Mucosa of descending colon (tissue), 3 donors: ENCODE data around the gene PHC2. TPM values are rescaled to one million over a fixed set of nuclear protein-coding genes. Genes with fewer than 3 reads are reported as not detected.

ENCODE experiments used
- ATAC-seq: fragments of 200-7000 bp; cut with Tn5 transposase; one replicate; pipeline ENCODE4 v1.9.1; 2020; ENCODE audit warnings: mild to moderate bottlenecking, moderate library complexity
- DNase-seq, 3 donors: peaks; one replicate each; pipeline ENCODE4 v3.0.0-alpha.2; 2020
- H3K36me3 ChIP-seq: fragments of 200-600 bp; one replicate; pipeline ENCODE4 v1.8.0; 2021; ENCODE audit warnings: low read depth, mild to moderate bottlenecking
- H3K4me1 ChIP-seq: fragments of 200-600 bp; one replicate; pipeline ENCODE4 v1.8.0; 2021; ENCODE audit warnings: low read depth, mild to moderate bottlenecking
- H3K4me3 ChIP-seq: fragments of 200-600 bp; one replicate; pipeline ENCODE4 v1.8.0; 2021; ENCODE audit warnings: mild to moderate bottlenecking
- H3K9me3 ChIP-seq: fragments of 200-600 bp; one replicate; pipeline ENCODE4 v1.8.0; 2021; ENCODE audit warnings: mild to moderate bottlenecking
- CTCF ChIP-seq: fragments of 200-600 bp; IDR thresholded peaks from one replicate; pipeline ENCODE4 v1.8.0; 2022; ENCODE audit warnings: antibody characterized with exemption, mild to moderate bottlenecking
- intact Hi-C, 2 donors: fragments of 100-400 bp; cut with DNase I in 1 of 2; cut with micrococcal nuclease in 1 of 2; formaldehyde crosslinking; loops; one replicate each; pipeline versions ENCODE4 v1.11.0 to v1.11.1; 2022; cut with DNase I, micrococcal nuclease
- microRNA-seq: library from miRNA; unstranded; fragments of <30 nt; microRNA quantifications from one replicate; pipeline ENCODE4, GENCODE V29; 2019
- total RNA-seq, 3 donors: library from RNA; stranded (reverse); fragmentation: NEBNext Ultra II Directional in 2 of 3; extraction: Animal tissue kit (Norgen Biotek cat#: 25700) in 2 of 3; gene quantifications; one replicate each; pipeline versions ENCODE4 v1.2.1 to v1.2.4, GENCODE V29; 2021 to 2023
- donor health status: DM: no; HTN: no; CAD: no; lungs with moderate emphysema.
- donor health status: DM: no; HTN: no; CAD: no.
- donor health status: DM: no; HTN: yes; CAD: no.

The PHC2 gene
- total RNA-seq, 3 donors from 2014 or later: 49.5 to 99.0 (median 60.5) TPM

- no peak for TF ChIP-seq CTCF
Observed at GRCh38 chr1:33275195-33275594, 155.7 kb downstream of the PHC2 start.

GRCh38 chr1:33274446-33274845 lies 156.4 kb downstream of the PHC2 start:
- no peaks in the 10 kb centered on the region for H3K36me3 ChIP-seq

More at GRCh38 chr1:33275195-33275594, 155.7 kb downstream of the PHC2 start:
- intact Hi-C loops: no loop called here
- DNase-seq (no peak), ATAC-seq (no peak)
- H3K4me3 ChIP-seq: no peak overlapping the region
- no peaks in the 10 kb centered on the region for H3K9me3 ChIP-seq
- H3K36me3 ChIP-seq: no peaks in the 10 kb centered on the region
- no peaks in the 10 kb centered on the region for H3K4me1 ChIP-seq

GRCh38 chr1:33273961-33274371 lies 156.9 kb downstream of the PHC2 start:
- ATAC-seq (no peak), DNase-seq (no peak)
- Histone ChIP-seq H3K9me3 (no peaks in the 10 kb centered on the region), H3K36me3 (no peaks in the 10 kb centered on the region), H3K4me1 (no peaks in the 10 kb centered on the region), H3K4me3 (no peak overlapping the region)
- intact Hi-C loops: no loop called here
- TF ChIP-seq CTCF: no peak

More at GRCh38 chr1:33274446-33274845, 156.4 kb downstream of the PHC2 start:
- ATAC-seq: no peak
- intact Hi-C loops: no loop called here
- no peaks in the 10 kb centered on the region for H3K9me3 ChIP-seq
- no peak for DNase-seq
- H3K4me1 ChIP-seq: no peaks in the 10 kb centered on the region
- no peak overlapping the region for H3K4me3 ChIP-seq
- TF ChIP-seq CTCF: no peak

Small RNA genes within 50 kb of the gene (microRNA-seq; reads per million reads assigned to microRNA genes)
- 32.6 reads per million, percentile 48 among the genes with 10 or more reads in this experiment for gene MIR3605

Other genes starting within 250 kb of the PHC2 start
- 1 to 10 TPM; 5.0 to 9.3 (median 5.2) TPM for gene TRIM62, start 249.1 kb downstream of the PHC2 start, total RNA-seq
- gene ZNF362, start 174.6 kb downstream of the PHC2 start, total RNA-seq: 10 to 100 TPM; 12.1 to 33.3 (median 13.7) TPM
- gene A3GALT2, start 110.0 kb downstream of the PHC2 start, total RNA-seq: not detected
- gene ZSCAN20, start 41.5 kb upstream of the PHC2 start, total RNA-seq: 1 to 10 TPM; 4.3 to 8.8 (median 5.7) TPM